IPS-18c (cell line): ENCODE results near the gene GRB14.
A peak's percentile ranks its signal among the peaks of the same experiment; 100 is the strongest.
"Not testable (repeated sequence)": the region's sequence is repeated elsewhere in the genome, so short reads cannot be mapped to it uniquely, and the experiment has no call there.

Source experiments
- H3K4me3 ChIP-seq: 2 replicates; pipeline ENCODE4 v1.7.0; 2013; ENCODE audit warnings: low read depth, mild to moderate bottlenecking, low read length, moderate library complexity; ENCODE audit not compliant: insufficient read depth
- H3K9me3 ChIP-seq: one replicate; pipeline ENCODE4 v1.6.1; 2013; ENCODE audit warnings: mild to moderate bottlenecking, low read length, moderate library complexity; ENCODE audit not compliant: control insufficient read depth, insufficient read depth

Gene GRB14

GRCh38 chr2:164620873-164621763 lies at the start of gene GRB14:
GRB14 (minus strand) TSS chr2:164621482; CDS start chr2:164621309, 173 bp downstream.
- Histone ChIP-seq H3K4me3 (peak within 1 kb of the TSS; percentile 80), H3K9me3 (no peaks in the 10 kb centered on the region)

GRCh38 chr2:164669291-164669690 lies 48.0 kb upstream of the GRB14 start:
- Histone ChIP-seq H3K4me3 (no peak overlapping the region), H3K9me3 (no peaks in the 10 kb centered on the region)

- Histone ChIP-seq H3K4me3 (no peak overlapping the region), H3K9me3 (no peaks in the 10 kb centered on the region)
These were observed 46.3 kb upstream of the GRB14 start for GRCh38 chr2:164667566-164667965.

- no peak overlapping the region for H3K4me3 ChIP-seq
- no peaks in the 10 kb centered on the region for H3K9me3 ChIP-seq
These were observed 42.8 kb upstream of the GRB14 start for GRCh38 chr2:164664070-164664469.

- Histone ChIP-seq H3K9me3 (no peaks in the 10 kb centered on the region), H3K4me3 (no peak overlapping the region)
These were observed 41.8 kb upstream of the GRB14 start for GRCh38 chr2:164662868-164663631.

- no peak overlapping the region for H3K4me3 ChIP-seq
- H3K9me3 ChIP-seq = no peaks in the 10 kb centered on the region
These were observed 40.8 kb upstream of the GRB14 start for GRCh38 chr2:164662066-164662465.

GRCh38 chr2:164661349-164661748 lies 40.1 kb upstream of the GRB14 start:
- no peak overlapping the region for H3K4me3 ChIP-seq
- no peaks in the 10 kb centered on the region for H3K9me3 ChIP-seq

- Histone ChIP-seq H3K4me3 (no peak overlapping the region), H3K9me3 (no peaks in the 10 kb centered on the region)
These were observed 35.8 kb upstream of the GRB14 start for GRCh38 chr2:164657129-164657528.

GRCh38 chr2:164655750-164656149 lies 34.5 kb upstream of the GRB14 start:
- Histone ChIP-seq H3K4me3 (no peak overlapping the region), H3K9me3 (no peaks in the 10 kb centered on the region)

- H3K9me3 ChIP-seq = no peaks in the 10 kb centered on the region
These were observed 34.1 kb upstream of the GRB14 start for GRCh38 chr2:164655336-164655735.

GRCh38 chr2:164651361-164651760 lies 30.1 kb upstream of the GRB14 start:
- no peaks in the 10 kb centered on the region for H3K9me3 ChIP-seq

More at GRCh38 chr2:164655336-164655735, 34.1 kb upstream of the GRB14 start:
- H3K4me3 ChIP-seq = no peak overlapping the region

GRCh38 chr2:164644036-164644700 lies 22.9 kb upstream of the GRB14 start:
- H3K9me3 ChIP-seq = no peaks in the 10 kb centered on the region

More at GRCh38 chr2:164651361-164651760, 30.1 kb upstream of the GRB14 start:
- H3K4me3 ChIP-seq = no peak overlapping the region

GRCh38 chr2:164642946-164643555 lies 21.8 kb upstream of the GRB14 start:
- no peaks in the 10 kb centered on the region for H3K9me3 ChIP-seq

More at GRCh38 chr2:164644036-164644700, 22.9 kb upstream of the GRB14 start:
- H3K4me3 ChIP-seq = no peak overlapping the region

GRCh38 chr2:164642268-164642667 lies 21.0 kb upstream of the GRB14 start:
- Histone ChIP-seq H3K9me3 (no peaks in the 10 kb centered on the region), H3K4me3 (no peak overlapping the region)

More at GRCh38 chr2:164642946-164643555, 21.8 kb upstream of the GRB14 start:
- no peak overlapping the region for H3K4me3 ChIP-seq

GRCh38 chr2:164628319-164628718 lies 7.0 kb upstream of the GRB14 start:
- not testable (repeated sequence) for H3K9me3 ChIP-seq

GRCh38 chr2:164625378-164625971 lies 4.2 kb upstream of the GRB14 start:
- no peak overlapping the region for H3K4me3 ChIP-seq
- H3K9me3 ChIP-seq = no peaks in the 10 kb centered on the region

More at GRCh38 chr2:164628319-164628718, 7.0 kb upstream of the GRB14 start:
- not testable (repeated sequence) for H3K4me3 ChIP-seq

GRCh38 chr2:164624316-164624715 lies 3.0 kb upstream of the GRB14 start:
- Histone ChIP-seq H3K4me3 (no peak overlapping the region), H3K9me3 (no peaks in the 10 kb centered on the region)
